NCI-H460 (cell line): Measurements from ENCODE around the gene PLIN4. TPM values are rescaled to one million over a fixed set of nuclear protein-coding genes. Genes with fewer than 3 reads are reported as not detected.

Experiments
- DNase-seq: peaks from one replicate; pipeline ENCODE4 v3.0.0-alpha.2; 2016; ENCODE audit warnings: low read depth; ENCODE audit errors: extremely low read depth
- total RNA-seq: library from RNA; depleted of rRNA; stranded (reverse); fragments of >200 nt; shearing (Covaris generic); gene quantifications from 2 replicates; pipeline ENCODE4 v1.2.3, GENCODE V29; 2014

PLIN4 gene
- total RNA-seq, 1 experiment from 2014 or later: 0.02 TPM

DNA sequence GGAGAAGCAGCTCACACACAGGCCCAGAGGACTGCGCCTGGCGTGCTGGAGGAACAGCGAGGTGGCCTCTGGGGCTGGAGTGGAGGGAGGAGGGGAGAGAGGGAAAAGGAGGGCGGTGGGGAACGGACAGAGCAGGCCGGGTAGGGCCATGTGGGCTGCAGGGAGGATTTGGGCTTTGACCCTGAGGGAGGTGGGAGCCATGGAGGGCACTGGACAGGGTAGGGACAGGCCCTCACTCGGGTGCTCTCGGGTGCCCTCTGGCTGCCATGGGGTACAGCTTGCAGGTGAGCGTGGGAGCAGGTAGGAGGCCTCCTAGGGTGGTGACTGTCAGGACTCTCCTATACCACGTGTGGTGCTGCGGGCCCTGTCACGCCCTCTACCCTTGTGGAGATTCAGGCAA is 22.8 kb downstream of the PLIN4 start:
- DNase-seq: peak; percentile 9

DNA sequence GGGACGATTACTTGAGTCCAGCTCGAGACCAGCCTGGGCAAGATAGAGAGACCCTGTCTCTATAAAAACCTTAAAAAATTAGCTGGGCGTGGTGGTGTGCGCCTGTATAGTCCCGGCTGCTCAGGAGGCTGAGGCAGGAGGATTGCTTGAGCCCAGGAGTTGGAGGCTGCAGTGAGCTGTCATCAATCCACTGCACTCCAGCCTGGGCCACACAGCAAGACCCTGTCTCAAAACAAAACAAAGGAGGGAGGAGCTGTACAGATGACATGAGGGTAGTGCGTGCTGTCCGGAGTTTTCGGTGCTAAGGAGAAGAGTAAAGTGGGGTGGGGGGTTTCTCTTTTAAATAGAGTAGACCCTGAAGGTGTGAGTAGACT is 23.6 kb downstream of the PLIN4 start:
- no peak for DNase-seq

DNA sequence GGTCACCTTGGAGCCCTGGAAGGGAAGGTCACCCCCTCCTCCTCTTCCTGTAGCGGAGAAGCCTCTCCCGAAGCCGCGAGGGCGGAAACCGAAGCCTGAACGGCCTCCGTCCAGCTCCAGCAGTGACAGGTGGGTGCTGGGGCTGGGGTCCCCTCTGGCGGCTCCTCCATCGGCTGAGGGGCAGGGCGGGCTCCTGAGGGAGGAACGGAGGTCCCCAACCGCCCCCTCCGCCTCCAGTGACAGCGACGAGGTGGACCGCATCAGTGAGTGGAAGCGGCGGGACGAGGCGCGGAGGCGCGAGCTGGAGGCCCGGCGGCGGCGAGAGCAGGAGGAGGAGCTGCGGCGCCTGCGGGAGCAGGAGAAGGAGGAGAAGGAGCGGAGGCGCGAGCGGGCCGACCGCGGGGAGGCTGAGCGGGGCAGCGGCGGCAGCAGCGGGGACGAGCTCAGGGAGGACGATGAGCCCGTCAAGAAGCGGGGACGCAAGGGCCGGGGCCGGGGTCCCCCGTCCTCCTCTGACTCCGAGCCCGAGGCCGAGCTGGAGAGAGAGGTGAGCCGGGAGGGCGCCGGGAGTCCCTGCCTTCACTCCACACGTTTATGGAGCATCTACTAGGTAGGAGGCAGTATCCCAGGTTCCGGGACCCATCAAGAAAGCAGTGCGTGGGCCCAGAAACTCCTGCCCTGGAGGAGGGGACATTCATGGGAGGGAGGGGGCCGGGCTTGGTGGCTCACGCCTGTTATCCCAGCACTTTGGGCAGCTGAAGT is 24.2 kb downstream of the PLIN4 start:
- no peak for DNase-seq

DNA sequence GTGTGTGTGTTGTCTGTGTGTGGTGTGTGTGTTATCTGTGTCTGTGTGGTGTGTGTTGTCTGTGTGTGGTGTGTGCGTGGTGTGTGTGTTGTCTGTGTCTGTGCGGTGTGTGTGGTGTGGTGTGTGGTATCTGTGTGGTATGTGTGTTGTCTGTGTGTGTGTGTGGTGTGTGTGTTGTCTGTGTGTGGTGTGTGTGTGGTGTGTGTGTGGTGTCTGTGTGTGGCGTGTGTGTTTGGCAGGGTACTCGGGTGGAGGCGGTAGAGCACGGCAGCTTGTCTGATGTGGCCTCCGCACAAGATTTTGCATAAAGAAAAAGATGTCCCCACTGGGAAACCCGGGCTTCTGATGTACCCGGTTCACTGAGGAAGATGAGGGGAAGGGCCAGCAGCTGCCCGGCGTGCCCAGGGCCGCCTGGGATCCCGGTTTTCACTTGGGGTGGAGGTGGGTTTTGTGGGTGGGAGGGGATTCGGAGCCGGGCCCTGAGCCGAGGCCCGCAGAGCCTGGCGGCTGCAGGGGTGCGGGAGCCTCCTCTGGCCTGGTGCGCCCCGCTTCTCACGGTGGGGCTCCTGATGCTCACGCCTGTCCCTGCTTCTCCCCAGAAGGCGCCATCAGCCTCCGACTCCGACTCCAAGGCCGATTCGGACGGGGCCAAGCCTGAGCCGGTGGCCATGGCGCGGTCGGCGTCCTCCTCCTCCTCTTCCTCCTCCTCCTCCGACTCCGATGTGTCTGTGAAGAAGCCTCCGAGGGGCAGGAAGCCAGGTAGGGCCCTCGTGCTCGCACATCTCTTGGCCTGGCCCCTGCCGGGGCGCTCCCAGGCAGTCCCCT is 25.0 kb downstream of the PLIN4 start:
- DNase-seq: no peak

DNA sequence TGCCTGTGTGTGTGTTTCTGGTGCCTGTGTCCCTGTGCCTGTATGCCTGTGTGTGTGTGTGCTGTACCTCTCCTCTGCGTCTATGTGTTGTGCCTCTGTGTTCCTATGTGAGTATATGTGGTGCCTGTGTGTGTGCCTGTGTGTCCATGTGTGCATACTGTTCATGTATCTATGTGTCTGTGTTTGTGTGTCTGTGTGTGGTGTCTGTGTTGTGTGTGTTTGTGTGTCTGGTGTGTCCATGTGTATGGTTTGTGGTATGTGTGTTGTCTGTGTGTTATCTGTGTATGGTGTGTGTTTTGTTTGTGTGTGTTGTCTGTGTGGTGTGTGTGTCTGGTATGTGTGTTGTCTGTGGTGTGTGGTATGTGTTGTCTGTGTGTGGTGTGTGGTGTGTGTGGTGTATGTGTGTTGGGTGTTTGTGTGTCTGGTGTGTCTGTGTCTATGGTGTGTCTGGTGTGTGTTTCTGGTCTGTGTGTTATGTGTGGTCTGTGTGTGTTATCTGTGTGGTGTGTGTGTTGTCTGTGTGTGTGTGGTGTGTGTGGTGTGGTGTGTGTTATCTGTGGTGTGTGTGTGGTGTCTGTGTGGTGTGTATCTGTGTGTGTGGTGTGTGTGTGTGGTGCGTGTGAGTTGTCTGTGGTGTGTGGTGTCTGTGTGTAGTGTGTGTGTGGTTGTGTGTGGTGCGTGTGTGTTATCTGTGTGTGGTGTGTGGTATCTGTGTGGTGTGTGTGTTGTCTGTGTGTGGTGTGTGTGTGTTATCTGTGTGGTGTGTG is 25.8 kb downstream of the PLIN4 start:
- DNase-seq: no peak

DNA sequence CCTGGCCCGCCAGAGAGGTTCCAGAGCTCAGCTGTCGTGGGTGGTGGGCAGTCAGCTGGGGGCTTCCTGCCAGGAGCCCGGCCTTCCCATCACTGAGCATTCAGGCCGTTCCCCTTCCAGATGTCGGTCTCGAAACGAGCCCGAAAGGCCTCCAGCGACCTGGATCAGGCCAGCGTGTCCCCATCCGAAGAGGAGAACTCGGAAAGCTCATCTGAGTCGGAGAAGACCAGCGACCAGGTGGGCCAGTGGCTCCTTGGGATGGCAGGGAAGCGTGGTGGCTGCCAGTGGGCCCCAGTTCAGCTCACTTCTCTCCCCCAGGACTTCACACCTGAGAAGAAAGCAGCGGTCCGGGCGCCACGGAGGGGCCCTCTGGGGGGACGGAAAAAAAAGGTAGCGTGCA is 26.8 kb downstream of the PLIN4 start:
- no peak for DNase-seq

DNA sequence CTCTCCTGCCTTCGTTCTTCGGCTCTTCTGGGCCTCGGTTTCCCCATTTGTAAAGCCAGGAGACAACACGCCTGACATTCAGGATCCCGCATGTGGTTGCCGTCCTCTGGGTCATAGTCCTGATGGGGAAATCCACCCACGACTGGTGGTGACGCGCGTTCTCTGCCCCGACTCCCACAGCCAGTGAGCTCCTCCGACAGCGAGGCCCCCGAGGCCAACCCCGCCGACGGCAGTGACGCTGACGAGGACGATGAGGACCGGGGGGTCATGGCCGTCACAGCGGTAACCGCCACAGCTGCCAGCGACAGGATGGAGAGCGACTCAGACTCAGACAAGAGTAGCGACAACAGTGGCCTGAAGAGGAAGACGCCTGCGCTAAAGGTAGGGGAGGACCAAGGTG is 29.8 kb downstream of the PLIN4 start:
- DNase-seq: no peak

DNA sequence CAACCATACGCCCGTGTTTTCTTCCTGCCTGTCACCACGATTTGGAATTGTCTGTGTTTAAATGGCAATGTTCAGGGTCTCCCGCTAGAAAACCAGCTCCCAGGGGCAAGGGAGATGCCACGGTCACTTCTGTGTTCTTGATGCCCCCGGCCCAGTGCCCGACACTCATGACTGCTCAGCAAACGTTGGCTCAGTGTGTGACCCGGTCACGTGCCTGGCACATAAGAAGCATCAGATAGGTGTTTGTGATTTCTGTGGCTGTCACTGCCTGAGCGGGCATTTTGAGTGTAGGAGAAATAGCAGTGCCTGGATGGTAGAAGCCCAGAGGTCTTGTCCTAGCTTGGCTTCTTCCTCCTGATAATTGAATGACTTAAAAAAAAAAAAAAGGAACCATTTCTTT is 30.7 kb downstream of the PLIN4 start:
- DNase-seq: no peak

DNA sequence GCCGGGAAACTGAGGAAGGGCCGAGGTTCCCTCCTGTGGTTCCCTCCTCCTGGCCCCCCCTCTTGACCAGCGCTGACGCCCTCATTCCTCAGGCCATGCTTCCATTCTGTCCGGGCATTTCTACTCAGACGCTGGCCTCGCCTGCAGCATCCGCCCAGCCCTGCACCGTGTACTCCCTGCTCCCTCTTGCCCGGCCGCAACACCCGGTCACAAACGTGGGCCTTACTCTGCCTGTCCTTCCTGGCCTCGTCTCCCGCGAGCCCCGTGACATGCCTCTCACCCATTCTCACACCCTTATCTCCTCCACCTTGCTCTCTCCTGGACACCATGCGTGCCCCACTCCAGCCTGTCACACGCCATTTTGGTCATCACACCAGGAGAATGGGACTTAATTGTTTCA is 34.9 kb downstream of the PLIN4 start:
- no peak for DNase-seq

DNA sequence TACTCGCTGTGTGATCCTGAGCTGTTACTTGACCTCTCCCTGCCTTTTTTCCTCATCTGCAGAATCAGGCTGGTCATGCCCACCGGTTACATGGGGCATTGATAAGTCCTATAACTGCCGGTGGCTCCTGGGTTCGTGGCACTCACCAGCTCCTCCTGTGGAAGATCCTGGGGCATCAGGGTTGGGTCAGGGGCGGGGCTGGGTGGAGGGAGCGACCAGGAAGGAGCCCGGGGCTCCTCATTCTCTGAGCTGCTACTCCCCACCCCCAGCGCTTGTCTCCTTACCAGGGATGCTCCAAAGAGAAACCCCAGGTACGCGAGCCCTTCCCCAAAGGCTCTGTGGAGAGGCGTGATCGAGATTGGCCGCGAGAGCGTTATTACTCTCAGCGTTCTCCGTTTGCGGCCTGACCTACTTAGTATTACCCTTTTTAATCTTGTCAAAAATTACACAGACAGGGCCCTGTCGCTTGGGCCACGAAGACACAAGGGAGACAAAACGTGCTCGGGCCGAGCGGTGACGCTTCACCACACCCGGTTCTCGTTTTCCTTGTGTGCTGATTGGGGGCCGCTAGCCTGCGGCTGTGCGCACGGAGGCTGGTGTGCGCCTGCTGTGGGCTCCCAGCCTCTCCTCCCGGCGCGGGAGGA is 35.4 kb downstream of the PLIN4 start:
- DNase-seq: no peak

DNA sequence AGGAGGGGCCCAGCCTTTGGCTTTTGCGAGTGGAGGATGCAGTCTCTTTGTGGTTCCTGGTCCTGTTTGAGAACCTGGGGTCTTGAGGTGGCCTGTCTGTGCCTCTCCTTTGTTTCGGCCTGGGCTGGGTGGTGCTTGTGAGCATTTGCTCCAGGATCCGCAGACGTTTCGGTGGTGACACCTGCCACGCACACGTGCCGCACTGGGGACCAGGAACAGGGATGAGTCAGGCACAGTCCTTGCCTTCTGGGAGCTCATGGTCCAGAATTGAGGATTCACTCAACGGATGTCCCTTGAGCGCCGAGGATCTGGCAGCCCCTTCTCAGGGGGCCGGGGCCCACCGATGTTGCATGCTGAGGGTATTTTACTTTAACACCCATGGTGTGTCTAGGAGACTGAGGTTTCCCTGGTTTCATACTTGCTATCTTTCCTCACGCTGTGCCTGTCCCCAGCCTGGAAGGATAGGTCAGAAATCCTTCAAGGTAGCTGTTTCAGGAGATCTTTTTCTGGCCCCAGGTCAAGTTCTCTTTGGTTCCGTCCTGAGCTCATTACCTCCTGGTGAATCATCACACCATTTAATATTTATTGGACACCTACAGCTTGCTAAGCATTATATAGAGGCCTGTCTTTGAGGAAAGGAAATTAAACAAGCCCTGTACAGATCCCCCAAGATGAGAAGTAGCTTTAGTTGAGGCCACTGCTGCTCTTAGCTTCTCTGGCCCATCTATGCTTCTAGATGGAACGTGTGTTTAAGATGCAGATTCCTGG is 41.1 kb downstream of the PLIN4 start:
- DNase-seq: no peak

DNA sequence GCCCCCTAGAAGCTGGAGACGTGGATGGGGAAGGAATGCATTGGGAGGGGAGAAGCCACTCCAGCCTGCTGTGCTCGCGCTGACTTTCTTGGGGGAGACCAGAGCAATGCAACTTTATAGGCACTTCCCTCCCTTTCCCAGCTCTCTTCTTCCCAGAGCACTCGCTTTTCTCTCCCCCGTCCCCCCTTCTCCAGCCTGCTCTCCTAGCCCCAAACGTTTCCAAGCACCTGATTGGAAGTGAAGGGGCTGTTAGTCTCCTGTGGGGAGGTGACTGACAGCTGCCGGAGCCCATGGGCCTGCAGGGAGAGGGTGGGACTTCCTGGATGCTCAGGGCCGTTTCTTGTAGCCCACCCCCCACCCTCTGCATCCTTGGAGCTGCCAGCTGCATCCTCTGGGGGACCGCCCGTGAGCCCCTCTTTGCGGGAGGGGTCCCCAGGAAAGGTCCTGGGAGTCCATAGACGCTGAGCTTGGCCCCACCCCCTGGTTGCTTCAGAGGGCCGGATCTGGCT is 43.7 kb downstream of the PLIN4 start:
- DNase-seq: no peak

DNA sequence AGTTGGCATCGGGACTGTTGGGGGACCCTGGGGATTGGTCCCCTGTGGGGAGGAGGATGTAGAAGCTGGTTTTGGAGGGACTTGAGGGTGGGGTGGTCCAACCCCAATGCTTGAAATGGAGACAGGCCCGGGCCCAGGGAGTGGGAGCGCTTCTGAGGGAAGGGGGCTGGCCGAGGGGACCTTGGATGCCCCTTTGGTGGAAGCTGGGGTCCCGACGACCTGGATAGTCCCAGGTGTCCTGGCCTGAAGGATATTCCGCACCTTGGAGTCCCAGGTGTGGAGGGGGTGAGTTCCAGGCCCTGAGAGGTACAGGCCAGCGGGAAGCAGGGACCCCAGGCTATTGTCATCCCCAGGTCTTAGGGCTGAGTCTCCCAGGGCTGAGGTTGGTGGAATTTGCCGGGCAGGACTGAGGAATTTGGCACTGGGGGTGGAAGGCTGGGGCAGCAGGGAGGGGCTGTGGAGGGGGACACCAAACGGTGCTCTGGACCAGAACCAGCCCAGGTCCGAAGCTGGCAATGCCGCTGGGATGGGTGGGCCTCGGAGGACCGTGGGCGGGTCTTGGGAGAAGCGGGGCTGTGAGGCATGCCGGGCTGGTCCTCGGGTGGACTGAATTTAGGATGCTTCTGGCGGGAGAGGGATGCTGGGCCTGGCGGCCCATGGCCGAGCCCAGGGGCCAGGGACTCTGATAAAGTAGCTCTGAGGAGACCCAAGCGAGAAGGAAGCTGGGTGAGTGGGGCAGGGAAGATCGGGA is 44.3 kb downstream of the PLIN4 start:
- no peak for DNase-seq

DNA sequence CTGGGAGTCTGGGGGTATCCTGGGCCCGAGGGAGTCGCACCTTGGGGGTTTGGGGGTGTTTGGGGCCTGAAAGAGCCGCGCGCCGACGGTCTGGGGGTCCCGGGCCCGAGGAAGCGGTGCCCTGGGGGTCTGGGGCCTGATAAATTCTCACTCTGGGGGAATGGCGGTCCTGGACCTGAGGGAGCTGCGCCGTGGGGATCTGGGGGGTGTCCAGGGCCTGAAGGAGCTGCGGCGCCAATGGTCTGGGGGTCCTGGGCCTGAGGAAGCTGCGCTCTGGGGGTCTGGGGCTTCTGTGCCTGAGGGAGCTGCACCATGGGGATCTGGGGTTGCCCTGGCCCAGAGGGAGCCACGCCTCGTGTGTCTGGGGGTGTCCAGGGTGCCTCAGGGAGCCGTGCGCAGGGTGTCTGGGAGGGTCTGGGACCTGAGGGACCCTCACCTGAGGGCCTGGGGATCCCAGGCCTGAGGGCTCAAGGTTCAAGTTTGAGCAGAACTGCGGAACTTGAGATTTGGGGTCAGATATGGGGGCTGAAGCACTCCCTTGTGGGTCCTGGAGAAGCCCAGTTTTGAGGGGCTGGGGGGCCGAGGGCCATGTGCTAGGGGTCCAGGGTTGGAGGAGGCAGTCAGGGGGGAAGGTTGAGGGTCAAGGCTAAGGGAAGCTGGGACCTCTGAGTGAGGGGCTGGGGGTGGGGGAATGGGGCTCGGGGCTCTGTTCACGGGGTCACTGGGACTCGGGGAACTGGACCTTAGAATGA is 45.1 kb downstream of the PLIN4 start:
- no peak for DNase-seq

DNA sequence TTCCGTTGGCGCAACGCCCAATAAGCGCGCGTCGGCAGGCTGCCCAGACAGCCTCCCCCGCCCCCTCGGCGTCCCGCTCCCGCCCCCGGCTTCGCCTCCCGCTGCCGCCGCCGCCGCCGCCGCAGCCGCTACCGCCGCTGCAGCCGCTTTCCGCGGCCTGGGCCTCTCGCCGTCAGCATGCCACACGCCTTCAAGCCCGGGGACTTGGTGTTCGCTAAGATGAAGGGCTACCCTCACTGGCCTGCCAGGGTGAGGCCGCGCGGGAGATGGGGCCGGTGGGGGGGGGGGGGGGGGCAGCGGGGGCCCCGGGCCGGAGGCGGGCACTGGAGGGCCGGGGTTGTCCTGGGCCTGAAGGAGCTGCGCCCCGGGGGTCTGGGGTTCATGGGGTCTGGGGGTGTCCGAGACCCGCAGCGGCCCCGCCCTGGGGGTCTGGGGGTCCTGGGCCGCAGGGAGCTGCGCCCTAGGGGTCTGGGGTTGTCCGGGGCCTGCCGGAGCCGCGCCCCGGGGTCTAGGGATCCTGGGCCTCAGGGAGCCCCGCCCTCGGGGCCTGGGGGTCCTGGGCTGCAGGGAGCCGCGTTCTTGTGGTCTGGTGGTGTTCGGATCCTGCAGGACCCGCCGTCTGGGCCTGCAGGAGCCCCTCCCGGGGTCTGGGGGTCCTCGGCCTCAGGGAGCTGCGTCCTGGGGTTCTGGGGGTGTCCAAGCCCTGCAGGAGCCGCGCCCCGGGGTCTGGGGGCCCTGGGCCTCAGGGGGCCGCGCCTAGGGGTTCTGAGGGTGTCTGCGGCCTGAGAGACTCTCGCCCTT is 45.9 kb downstream of the PLIN4 start, which contains the start of gene HDGFL2:
TSS of gene HDGFL2 (plus strand) at position 124 of the 801 bp plus-strand sequence. CDS start at position 178, 54 bp downstream.
- DNase-seq: no peak

DNA sequence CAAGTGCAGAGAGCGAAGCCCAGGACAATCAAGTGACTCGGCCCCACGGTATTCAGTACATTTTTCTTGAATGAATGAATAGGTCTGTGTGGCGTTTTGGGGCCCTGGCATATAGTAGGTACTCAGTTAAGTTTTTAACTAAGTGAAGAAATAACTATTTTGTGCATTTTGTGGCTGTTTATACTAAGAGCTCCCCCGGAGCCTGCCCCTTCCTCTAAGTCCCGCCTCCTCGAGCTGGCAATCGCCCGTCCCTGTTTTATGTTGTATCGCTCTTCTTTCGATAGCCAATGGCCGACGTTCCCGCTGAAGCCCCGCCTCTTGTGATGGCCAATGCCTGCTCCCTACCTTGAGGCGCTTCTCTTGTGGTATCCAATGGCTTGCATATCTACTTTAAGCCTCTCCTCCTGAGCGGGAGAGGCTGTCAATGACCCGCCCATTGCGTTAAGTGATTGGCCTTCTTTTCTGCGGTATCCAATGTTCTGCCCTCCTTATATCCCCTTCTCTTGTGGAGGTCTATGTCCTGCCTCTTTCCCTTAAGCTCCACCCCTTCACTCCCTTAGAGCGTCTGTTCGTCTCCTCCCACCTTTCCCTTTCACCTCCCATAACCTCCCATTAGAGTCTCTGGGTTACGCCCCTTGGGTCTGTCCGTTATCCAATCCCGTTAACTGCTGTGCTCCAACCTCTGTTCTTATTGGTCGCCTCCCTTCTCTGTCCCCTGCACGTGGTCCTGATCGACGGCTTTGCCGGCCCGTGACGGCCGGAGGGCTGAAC is 46.7 kb downstream of the PLIN4 start:
- DNase-seq: peak; percentile 99

DNA sequence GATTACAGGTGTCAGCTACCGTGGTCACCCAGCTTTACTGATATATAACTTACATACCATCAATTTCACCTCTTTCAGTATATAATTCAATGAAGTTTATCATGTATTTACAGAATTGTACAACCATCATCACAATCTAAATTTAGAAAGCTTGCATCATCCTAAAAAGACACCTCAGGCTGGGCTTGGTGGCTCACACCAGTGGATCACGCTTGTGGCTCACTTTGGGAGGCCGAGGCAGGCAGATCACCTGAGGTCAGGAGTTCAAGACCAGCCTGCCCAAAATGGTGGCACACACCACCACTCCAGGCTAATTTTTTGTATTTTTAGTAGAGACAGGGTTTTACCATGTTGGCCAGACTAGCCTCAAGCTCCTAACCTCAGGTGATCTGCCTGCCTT is 50.5 kb downstream of the PLIN4 start:
- DNase-seq: no peak
